ENCODE results near the gene NDRG4.

NDRG4 gene

GRCh38 chr16:58493756-58494431 lies 6.0 kb upstream of the NDRG4 start:
- DNase-seq (ENCODE audit: low read depth in 1 of 2, low spot score in 1 of 2): no peak

DNA sequence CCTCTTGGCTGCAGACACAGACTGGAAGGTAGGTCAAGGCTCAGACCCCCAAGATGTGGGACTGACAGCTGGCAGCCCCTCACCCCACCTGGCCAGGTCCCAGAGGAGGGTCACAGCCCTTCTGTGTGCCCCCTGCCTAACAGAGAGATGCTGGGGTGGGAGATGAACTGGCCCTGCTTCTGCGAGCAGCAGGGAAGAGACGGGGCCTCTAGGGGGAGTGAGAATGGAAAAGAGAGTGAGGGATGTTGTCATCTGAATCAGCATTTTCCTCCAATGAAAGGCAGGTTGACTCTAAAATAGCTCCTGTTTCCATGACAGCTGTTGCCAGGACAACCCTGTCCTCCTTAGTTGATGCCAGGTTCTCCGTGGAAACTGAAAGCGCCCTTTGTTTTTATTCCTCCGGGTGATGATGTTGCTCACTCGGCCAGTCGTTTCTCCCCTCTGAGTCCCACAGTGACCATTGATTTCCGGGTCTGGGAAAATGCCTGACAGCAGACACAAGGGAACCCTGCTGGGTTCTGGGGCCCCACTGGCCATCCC lies 4.9 kb upstream of the NDRG4 start:
- DNase-seq (ENCODE audit: low read depth in 1 of 2, low spot score in 1 of 2): peak in 1 of 2 donors; percentile 27

GRCh38 chr16:58495521-58496331 lies 4.2 kb upstream of the NDRG4 start:
- no peak for DNase-seq (ENCODE audit: low read depth in 1 of 2, low spot score in 1 of 2)

DNA sequence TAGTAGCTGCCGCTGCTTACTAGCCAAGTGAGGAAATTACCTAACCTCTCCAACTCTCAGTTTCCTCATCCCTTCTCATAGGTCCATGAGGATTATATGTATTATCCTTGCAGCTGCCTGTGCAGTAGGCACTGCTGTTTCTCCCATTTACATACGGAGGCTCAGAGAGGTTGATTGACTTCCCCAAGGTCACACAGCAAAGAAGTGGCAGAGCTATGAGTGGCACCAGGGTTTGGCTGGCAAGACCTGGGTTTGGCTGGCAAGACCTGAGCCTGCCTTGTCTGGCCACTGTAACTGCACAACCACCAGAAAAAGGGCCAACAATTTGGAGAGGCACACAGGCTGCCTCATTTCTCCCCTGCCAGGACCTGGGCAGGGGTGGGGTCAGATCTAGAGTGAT lies 2.5 kb upstream of the NDRG4 start:
- no peak for DNase-seq (ENCODE audit: low read depth in 1 of 2, low spot score in 1 of 2)

DNA sequence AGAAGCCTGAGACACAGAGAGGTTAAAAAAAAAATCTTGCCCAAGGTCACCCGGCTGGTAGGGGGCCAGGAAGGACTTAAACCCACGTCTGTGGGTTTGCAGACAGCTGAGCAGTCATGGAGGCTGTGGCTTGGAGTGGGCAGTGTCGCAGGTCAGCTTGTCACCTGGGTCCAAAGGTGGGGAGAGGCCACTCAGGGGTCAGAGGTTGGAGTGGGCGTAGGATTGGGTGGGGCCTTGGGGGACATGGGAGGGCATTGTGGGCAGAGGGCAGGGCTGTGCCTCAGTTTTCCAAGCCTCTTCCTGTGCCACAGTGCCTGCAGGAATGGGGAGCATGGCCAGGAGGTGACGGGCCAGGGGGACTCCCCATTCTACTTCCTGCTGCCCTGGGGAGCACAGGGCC lies 2.0 kb upstream of the NDRG4 start:
- DNase-seq (ENCODE audit: low read depth in 1 of 2, low spot score in 1 of 2): no peak

DNA sequence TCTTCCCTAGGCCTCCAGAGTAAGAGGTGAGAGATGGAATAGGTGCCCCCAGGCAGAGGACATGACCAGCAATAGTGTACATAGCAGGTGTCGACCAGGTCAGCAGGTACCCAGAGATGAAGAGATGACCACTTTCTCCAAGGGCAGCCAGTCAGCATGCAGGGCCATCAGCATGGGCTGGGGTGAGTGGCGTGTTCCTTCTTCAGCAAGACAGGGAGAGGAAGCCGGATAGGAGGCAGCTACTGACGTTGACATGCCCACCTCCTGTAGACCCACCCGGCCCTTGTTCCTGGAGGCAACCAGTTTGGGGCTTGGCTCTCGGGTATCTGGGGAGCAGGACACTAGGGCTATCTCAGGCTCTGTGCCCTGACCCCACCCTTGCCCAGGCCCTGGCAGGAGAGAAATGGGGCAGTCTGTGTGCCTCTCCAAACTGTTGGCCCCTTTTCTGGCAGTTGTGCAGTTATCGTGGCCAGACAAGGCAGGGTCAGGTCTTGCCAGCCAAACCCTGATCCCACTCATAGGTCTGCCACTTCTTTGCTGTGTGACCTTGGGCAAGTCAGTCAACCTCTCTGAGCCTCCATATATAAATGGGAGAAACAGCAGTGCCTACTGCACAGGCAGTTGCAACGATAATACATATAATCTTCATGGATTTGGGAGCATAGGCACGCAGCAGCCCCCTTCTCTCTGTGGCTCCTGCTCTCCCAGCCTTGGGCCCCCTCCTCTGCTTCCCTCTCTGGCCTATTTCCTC lies 1.4 kb upstream of the NDRG4 start:
- no peak for DNase-seq (ENCODE audit: low read depth in 1 of 2, low spot score in 1 of 2)

DNA sequence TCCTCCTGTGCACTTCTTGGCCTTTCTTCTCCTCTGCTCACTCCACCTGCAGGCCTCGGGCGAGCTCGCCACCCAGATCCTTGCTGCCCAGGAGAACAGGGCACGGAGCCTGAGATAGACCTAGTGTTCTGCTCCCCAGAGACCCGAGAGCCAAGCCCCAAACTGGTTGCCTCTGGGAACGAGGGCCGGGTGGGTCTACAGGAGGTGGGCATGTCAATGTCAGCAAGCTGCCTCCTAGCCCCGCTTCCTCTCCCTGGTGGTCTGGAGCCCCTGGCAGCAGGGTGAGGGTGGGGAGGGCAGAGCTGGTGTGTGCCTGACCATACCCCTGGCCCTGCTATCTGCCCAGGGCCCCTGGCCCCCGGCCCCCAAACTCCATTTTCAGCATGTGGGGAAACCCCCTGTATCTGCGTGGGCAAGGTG lies 841 bp upstream of the NDRG4 start:
- no peak for DNase-seq (ENCODE audit: low read depth in 1 of 2, low spot score in 1 of 2)

DNA sequence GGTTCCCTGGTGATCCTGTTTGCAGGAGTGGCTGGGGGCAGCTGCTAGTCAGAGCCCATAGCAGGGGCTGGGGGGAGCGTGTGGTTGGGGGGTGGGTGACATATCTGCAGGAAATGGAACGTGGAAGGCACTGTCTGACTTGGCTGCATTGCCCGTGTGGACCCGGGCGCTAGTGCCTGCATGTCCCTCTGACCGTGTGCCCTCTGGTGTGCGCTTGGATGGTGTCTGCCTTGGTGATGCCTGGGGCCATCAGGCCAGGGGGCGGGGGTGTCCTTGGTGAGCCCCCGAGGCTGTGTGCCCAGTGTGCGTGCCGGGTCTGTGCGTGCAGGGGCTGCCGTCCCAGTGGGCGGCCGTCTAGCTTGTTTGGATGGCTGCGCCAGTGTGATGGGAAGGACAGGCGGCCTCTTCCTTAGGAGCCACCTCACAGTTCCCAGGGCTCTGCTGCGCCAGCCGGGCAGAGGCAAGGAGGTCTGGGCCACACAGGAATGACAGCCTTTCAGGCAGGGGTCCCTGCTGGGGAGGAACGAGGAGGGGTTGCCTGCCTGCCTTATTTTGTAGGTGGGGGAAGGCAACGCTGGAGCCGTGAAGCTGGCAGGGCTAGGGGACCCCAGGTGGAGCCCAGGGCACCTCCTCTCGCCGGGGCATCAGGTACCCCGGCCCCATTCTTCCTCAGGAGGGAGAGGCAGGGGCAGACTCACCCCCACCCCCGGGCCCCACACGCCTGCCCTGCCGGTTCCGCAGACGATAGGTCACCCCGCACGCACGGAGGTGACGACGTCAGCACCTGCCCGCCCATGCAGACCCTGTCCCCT lies 693 bp downstream of the NDRG4 start:
- no peak for DNase-seq (ENCODE audit: low read depth in 1 of 2, low spot score in 1 of 2)

DNA sequence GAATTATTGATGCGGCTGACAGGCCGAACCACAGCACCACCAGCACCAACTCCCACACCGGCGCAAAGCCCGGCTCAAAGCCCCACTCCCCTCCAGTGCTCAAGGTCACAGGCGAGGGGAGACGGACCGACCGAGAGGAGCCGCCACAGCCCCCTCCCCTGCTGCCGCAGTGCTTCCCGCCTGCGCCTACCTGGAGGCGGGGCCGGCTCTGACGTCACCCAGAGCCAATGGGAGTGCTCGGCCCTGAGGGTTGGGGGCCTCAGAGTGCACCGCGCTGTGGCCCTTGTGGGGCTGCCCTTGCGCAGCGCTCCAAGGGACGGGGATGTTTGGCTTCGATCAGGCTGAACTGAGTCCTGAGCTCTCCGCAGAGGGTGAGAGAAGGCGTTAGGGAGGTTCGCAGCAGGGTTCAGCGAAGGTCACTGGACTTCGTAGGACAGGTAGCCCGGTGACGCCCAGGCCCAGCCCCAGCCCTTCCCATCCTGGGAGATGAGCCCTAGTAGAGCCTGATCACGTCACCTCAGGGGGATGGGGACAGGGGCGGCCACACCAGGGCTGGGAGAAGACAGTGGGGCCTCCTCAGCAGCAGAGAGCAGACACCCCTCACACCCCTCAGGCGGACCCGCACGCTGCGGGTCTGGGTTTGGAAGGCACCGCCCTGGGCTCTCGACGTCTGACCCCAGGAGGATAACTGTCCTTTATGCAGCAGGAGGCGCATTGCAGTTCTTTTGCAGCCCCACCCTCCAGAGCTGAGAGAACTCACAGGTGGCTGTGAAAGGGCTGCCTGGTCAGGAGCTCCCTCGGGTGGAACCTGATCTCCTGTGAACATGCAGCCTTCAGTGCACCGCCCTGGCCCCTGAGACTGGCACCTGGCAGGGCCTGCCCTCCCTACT lies 1.5 kb downstream of the NDRG4 start:
- no peak for DNase-seq (ENCODE audit: low read depth in 1 of 2, low spot score in 1 of 2)

DNA sequence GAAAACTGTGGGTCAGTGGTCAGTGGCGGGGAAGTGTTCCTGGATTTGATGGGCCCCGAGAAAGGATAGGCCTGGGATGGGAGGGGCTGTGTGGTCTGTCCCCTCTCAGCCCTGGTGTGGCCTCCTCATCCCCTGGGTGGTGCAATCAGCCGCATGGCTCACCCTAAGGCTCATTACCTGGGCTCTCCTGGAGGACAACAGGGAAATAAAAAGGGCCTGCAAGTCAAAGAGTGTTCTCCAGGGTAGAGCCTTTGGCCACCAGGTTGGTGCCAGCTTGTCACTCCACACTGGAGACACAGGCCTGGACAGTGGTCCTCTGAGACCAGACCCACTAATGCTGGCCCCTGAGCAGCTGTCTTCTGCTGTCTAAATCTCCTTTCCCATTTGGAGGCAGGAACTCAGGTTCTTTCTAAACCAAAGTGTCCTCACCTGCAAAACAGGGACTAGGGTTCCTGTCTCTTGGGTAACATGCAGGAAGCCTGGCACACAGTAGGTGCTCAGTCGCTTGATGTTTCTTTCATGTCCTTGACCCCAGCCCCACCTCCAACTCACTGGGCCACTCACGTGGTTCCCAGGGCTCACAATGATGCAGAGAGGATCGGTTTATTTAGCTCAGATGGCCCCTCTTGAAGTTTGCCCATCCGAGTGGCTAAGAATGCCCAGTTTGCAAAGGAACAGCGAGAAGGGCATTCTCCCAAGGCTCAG lies 2.4 kb downstream of the NDRG4 start:
- no peak for DNase-seq (ENCODE audit: low read depth in 1 of 2, low spot score in 1 of 2)

GRCh38 chr16:58503166-58503862 lies 3.4 kb downstream of the NDRG4 start:
- DNase-seq (ENCODE audit: low read depth in 1 of 2, low spot score in 1 of 2): no peak

GRCh38 chr16:58503863-58504688 lies 4.1 kb downstream of the NDRG4 start:
- no peak for DNase-seq (ENCODE audit: low read depth in 1 of 2, low spot score in 1 of 2)

- DNase-seq (ENCODE audit: low read depth in 1 of 2, low spot score in 1 of 2): no peak
Observed at GRCh38 chr16:58506241-58507194, 6.6 kb downstream of the NDRG4 start.

GRCh38 chr16:58507195-58507962 lies 7.4 kb downstream of the NDRG4 start:
- DNase-seq (ENCODE audit: low read depth in 1 of 2, low spot score in 1 of 2): no peak

- DNase-seq (ENCODE audit: low read depth in 1 of 2, low spot score in 1 of 2): no peak
Observed at GRCh38 chr16:58507963-58508670, 8.2 kb downstream of the NDRG4 start.

All from activated T-helper 1 cell treated with anti-CD3 and anti-CD28 coated beads, Interleukin-2, amount 50 U/mL, for 16 hours (primary cell).